CD4-positive, alpha-beta T cell treated with Interleukin-17A for 1 hour (primary cell): ENCODE measurements around the gene PET117.
"Not testable (repeated sequence)": the region's sequence is repeated elsewhere in the genome, so short reads cannot be mapped to it uniquely, and the experiment has no call there.

Source experiments
- DNase-seq: peaks from one replicate; pipeline ENCODE4 v3.0.0-alpha.2; 2020

Gene PET117

GRCh38 chr20:18137412-18138265 lies at the start of gene PET117, which contains the start of gene KAT14:
Gene PET117, plus strand, starts transcription at chr20:18137863. Its CDS starts 93 bp downstream, at chr20:18137956.
Gene KAT14, plus strand, starts transcription at chr20:18137863. Its CDS starts 4,798 bp downstream, at chr20:18142661.
- peak; percentile 93 for DNase-seq

- not testable (repeated sequence) for DNase-seq
Observed at GRCh38 chr20:18088298-18088697, 49.4 kb upstream of the PET117 start.

- DNase-seq, result not testable (repeated sequence)
Observed at GRCh38 chr20:18088841-18089240, 48.8 kb upstream of the PET117 start.

- DNase-seq, result no peak
Observed at GRCh38 chr20:18090044-18090443, 47.6 kb upstream of the PET117 start.

GRCh38 chr20:18090477-18090876 lies 47.2 kb upstream of the PET117 start:
- DNase-seq, result no peak

GRCh38 chr20:18091623-18092022 lies 46.0 kb upstream of the PET117 start:
- DNase-seq, result no peak

- DNase-seq, result no peak
Observed at GRCh38 chr20:18092890-18093289, 44.8 kb upstream of the PET117 start.

- no peak for DNase-seq
Observed at GRCh38 chr20:18093388-18093787, 44.3 kb upstream of the PET117 start.

- no peak for DNase-seq
Observed at GRCh38 chr20:18094191-18094590, 43.5 kb upstream of the PET117 start.

- DNase-seq, result not testable (repeated sequence)
Observed at GRCh38 chr20:18100569-18100968, 37.1 kb upstream of the PET117 start.

GRCh38 chr20:18101125-18101810 lies 36.4 kb upstream of the PET117 start:
- no peak for DNase-seq

GRCh38 chr20:18103497-18103896 lies 34.2 kb upstream of the PET117 start:
- no peak for DNase-seq

- no peak for DNase-seq
Observed at GRCh38 chr20:18108326-18108725, 29.3 kb upstream of the PET117 start.

GRCh38 chr20:18128574-18128973 lies 9.1 kb upstream of the PET117 start:
- not testable (repeated sequence) for DNase-seq

- DNase-seq, result no peak
Observed at GRCh38 chr20:18132663-18133062, 5.0 kb upstream of the PET117 start.

GRCh38 chr20:18133962-18134361 lies 3.7 kb upstream of the PET117 start:
- no peak for DNase-seq

GRCh38 chr20:18138266-18138582 lies 561 bp downstream of the PET117 start:
- DNase-seq, result no peak

- no peak for DNase-seq
Observed at GRCh38 chr20:18138639-18139583, 1.2 kb downstream of the PET117 start.

- no peak for DNase-seq
Observed at GRCh38 chr20:18139832-18140231, 2.2 kb downstream of the PET117 start.

- no peak for DNase-seq
Observed at GRCh38 chr20:18144541-18145099, 7.0 kb downstream of the PET117 start.

GRCh38 chr20:18154342-18154741 lies 16.7 kb downstream of the PET117 start:
- no peak for DNase-seq

GRCh38 chr20:18156045-18156444 lies 18.4 kb downstream of the PET117 start:
- DNase-seq, result no peak

- DNase-seq, result no peak
Observed at GRCh38 chr20:18164356-18164755, 26.7 kb downstream of the PET117 start.
